Mammary epithelial cell (primary cell): Measurements from ENCODE around the gene ANO2.

Experiments used
- EZH2 ChIP-seq: IDR thresholded peaks from 2 replicates; pipeline ENCODE4 v1.6.1; 2012; ENCODE audit warnings: low read length, inconsistent platforms, borderline replicate concordance
- TF ChIP-seq, protein P1 (sequence below), 2 donors: IDR thresholded peaks in 1 of 2; conservative IDR thresholded peaks in 1 of 2; 2 replicates each; pipeline ENCODE4 v1.5.1; 2011 to 2012; ENCODE audit warnings: inconsistent platforms in 2 of 2, low read length in 2 of 2, mild to moderate bottlenecking in 2 of 2, control low read depth in 1 of 2, low read depth in 1 of 2; ENCODE audit not compliant: insufficient read depth in 1 of 2; ENCODE audit errors: extremely low read depth in 1 of 2

DNA sequence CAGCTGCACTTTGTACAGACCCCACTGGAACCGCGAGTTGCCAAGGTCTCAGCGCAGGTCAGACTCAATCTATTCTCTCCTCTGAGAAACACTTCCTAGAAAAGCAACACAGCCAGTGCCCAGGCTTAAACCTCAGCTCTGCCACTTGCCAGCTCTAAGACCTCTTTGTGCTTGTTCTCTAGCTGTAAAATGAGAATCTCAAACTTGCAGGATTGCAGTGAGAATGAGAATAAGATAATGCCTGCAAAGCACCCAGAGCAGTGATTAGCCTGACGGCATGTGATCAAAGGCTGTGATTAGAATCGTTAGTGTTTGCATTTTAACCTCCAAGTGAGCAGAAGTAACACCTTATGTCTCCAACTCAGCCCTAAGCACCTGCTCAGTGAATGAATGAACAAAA lies 21.3 kb downstream of the ANO2 start:
- TF ChIP-seq, protein P1, sequence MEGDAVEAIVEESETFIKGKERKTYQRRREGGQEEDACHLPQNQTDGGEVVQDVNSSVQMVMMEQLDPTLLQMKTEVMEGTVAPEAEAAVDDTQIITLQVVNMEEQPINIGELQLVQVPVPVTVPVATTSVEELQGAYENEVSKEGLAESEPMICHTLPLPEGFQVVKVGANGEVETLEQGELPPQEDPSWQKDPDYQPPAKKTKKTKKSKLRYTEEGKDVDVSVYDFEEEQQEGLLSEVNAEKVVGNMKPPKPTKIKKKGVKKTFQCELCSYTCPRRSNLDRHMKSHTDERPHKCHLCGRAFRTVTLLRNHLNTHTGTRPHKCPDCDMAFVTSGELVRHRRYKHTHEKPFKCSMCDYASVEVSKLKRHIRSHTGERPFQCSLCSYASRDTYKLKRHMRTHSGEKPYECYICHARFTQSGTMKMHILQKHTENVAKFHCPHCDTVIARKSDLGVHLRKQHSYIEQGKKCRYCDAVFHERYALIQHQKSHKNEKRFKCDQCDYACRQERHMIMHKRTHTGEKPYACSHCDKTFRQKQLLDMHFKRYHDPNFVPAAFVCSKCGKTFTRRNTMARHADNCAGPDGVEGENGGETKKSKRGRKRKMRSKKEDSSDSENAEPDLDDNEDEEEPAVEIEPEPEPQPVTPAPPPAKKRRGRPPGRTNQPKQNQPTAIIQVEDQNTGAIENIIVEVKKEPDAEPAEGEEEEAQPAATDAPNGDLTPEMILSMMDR (conservative IDR thresholded peaks at IDR 0.05 in 1 of 2, IDR thresholded peaks at IDR 0.05 in 1 of 2; ENCODE audit: extremely low read depth in 1 of 2, insufficient read depth in 1 of 2, low read depth in 1 of 2, low read length in 2 of 2), result no peak
- TF ChIP-seq EZH2, result no peak
